Measurements from ENCODE around the gene PLEK. TPM values are rescaled to one million over a fixed set of nuclear protein-coding genes. Genes with fewer than 3 reads are reported as not detected.

PLEK gene
- total and polyA plus RNA-seq, 12 donors = 4.5 to 29.4 (median 11.7) TPM

DNA sequence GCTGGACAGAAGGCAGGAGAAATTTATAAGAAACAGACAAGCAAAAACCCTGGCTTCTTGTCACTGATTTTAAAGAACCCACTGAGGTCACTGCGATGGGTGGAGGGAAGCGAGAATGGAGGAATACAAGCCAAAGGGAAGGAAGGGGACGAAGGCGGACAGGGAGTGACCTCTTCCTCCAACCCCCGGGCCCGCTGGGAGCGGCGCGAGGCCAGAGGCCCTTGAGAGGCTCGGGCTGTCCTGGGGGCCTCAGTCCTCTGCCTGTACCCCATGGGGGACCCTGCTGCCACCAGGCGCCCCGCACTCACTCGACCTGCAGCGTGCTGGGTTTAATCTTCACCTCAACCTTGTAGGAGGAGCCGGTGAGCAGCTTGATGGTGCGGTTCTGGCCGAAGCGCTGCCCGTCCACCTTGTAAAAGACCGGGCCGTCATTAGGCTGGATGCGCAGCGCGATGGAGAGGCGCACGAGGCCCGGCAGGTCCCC is 46.1 kb upstream of the PLEK start:
- peak in 5 of 7 donors; percentile 10 to 52 (median 21) for DNase-seq
- WGBS, 4 donors = 0 to 2% (median 1%) methylated on average over 5 to 27 of the region's 27 CpGs
- peaks cover 0 to 4% of the 10 kb centered on the region in 2 donors for H3K36me3 ChIP-seq (replicated peaks in 1 of 2)
- peak overlapping the region in 4 of 5 donors; percentile 67 to 91 (median 86) for H3K27ac ChIP-seq
- peak overlapping the region; percentile 45 to 73 (median 60) for H3K4me3 ChIP-seq
- no peaks in the 10 kb centered on the region for H3K27me3 ChIP-seq
- intact Hi-C loops (cut with DNase I) = no loop called here
- H3K9me3 ChIP-seq (replicated peaks in 1 of 3) = no peaks in the 10 kb centered on the region
- TF ChIP-seq POLR2A (IDR thresholded peaks at IDR 0.05) = no peak
- TF ChIP-seq, protein P1, sequence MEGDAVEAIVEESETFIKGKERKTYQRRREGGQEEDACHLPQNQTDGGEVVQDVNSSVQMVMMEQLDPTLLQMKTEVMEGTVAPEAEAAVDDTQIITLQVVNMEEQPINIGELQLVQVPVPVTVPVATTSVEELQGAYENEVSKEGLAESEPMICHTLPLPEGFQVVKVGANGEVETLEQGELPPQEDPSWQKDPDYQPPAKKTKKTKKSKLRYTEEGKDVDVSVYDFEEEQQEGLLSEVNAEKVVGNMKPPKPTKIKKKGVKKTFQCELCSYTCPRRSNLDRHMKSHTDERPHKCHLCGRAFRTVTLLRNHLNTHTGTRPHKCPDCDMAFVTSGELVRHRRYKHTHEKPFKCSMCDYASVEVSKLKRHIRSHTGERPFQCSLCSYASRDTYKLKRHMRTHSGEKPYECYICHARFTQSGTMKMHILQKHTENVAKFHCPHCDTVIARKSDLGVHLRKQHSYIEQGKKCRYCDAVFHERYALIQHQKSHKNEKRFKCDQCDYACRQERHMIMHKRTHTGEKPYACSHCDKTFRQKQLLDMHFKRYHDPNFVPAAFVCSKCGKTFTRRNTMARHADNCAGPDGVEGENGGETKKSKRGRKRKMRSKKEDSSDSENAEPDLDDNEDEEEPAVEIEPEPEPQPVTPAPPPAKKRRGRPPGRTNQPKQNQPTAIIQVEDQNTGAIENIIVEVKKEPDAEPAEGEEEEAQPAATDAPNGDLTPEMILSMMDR (IDR thresholded peaks at IDR 0.05) = no peak
- peaks cover 7 to 18% of the 10 kb centered on the region in 2 donors for H3K4me1 ChIP-seq (replicated peaks in 1 of 2)

DNA sequence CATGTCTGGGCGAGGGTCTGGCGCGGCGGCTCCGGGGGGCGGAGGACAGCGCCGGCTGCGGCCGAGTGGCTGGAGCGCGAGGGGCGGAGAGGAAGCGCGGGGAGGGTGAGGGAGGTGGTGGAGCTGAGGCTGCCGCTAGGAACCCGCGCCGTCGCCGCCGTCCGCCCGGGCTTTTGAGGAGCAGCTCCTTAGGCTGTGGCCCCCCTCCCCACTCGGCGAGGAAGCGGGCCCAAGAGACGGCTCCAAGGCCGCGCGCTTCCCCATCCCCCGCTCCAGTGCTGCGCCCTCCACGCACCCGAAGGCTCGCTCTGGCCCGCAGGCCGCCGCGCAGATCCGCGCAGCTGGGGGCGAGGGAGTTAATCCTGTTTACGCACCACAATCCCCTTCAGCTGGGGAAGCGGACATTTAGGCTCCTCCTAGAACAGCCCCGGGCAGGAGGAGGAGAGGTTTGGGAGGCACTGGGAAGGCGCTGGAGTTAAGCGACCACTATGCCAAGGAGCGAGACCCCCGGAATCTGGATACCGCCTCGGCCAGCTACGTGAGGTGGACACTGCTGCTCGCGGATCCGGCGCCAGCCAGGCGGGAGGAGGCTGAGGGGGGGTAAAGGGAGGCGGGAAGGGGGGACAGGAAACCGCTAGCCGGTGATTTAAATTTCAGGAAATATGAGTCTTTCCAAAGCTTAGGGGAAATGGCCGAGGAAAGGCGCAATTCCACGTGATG is 45.5 kb upstream of the PLEK start, which contains the start of gene CNRIP1:
Gene CNRIP1, minus strand, starts transcription at position 552 of the 720 bp plus-strand sequence. Its CDS starts 549 bp downstream, at position 3.
- intact Hi-C loops (cut with DNase I) = no loop called here
- DNase-seq = peak; percentile 53 to 82 (median 62)
- Histone ChIP-seq H3K4me1 (replicated peaks in 1 of 2) (peaks cover 7 to 18% of the 10 kb centered on the region in 2 donors), H3K9me3 (replicated peaks in 1 of 3) (no peaks in the 10 kb centered on the region), H3K4me3 (peak within 1 kb of the TSS; percentile 45 to 73 (median 60)), H3K27ac (peak within 1 kb of the TSS; percentile 10 to 91 (median 85)), H3K27me3 (no peaks in the 10 kb centered on the region), H3K36me3 (replicated peaks in 1 of 2) (peaks cover 0 to 4% of the 10 kb centered on the region in 2 donors)
- WGBS, 4 donors = 0 to 1% (median 0%) methylated on average over 14 to 64 of the region's 64 CpGs
- peak in 1 of 2 donors; percentile 41 for TF ChIP-seq POLR2A (IDR thresholded peaks at IDR 0.05)
- TF ChIP-seq, protein P1 (IDR thresholded peaks at IDR 0.05) = peak in 1 of 6 experiments; percentile 13

DNA sequence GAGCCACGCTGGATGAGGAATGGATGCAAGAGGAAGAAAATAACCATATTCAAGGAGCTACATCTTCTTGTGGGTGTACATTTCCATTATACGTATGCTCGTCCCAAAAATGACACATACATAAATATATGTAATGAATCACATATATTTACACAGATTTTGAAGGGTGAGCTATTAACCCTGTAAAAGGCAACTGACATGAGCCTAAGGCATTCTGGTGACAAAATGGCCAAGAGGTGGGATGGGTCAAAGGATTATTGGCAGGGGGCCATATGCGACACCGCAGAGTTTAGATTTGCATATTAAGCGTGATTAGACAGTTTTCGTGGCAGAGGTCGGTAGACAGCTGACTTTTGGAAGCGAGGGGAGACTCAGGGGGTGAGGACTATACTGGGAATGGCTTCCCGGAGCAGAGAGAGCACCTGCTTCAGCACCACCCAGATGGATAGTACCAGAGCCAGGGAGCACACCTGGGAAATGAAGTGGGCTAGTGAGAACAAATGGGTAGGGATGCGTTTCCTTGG is 44.9 kb upstream of the PLEK start:
- peak in 6 of 7 donors; percentile 11 to 62 (median 22) for DNase-seq
- WGBS, 4 donors = 3 to 7% (median 5%) methylated on average over 11 of the region's 11 CpGs
- Histone ChIP-seq H3K9me3 (replicated peaks in 1 of 3) (no peaks in the 10 kb centered on the region), H3K4me1 (replicated peaks in 1 of 2) (peaks cover 7 to 18% of the 10 kb centered on the region in 2 donors), H3K4me3 (peak overlapping the region in 1 of 4 donors; percentile 73), H3K36me3 (replicated peaks in 1 of 2) (peaks cover 0 to 4% of the 10 kb centered on the region in 2 donors), H3K27ac (peak overlapping the region in 4 of 5 donors; percentile 67 to 91 (median 86)), H3K27me3 (no peaks in the 10 kb centered on the region)
- intact Hi-C loops (cut with DNase I) = no loop called here
- no peak for TF ChIP-seq POLR2A (IDR thresholded peaks at IDR 0.05)
- TF ChIP-seq, protein P1 (IDR thresholded peaks at IDR 0.05) = no peak

DNA sequence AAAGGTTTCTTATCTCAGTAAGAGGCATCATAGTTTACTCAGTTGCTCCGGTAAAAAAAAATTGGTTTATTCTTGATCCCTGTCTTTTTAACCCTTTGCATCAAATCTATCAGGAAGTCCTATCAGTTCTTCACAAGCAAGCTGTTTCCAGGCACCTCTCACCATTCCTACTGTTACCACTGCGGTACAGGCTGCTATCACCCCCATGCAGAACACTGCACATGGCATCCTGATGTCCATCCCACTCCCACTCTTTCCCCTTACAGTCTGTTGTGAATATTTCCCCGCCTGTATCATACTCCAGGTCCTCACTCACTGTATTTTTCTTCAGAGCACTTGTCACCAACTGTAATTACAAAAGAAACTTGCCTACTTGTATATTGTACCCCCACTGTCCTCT is 40.0 kb upstream of the PLEK start:
- WGBS, 4 donors = 77 to 86% (median 80%) methylated on average over 3 of the region's 3 CpGs
- Histone ChIP-seq H3K27me3 (no peaks in the 10 kb centered on the region), H3K4me3 (no peak overlapping the region), H3K36me3 (replicated peaks in 1 of 2) (no peaks in the 10 kb centered on the region), H3K9me3 (replicated peaks in 1 of 3) (no peaks in the 10 kb centered on the region), H3K27ac (no peak overlapping the region), H3K4me1 (replicated peaks in 1 of 2) (peaks cover 4 to 5% of the 10 kb centered on the region in 2 donors)
- intact Hi-C loops (cut with DNase I) = no loop called here
- TF ChIP-seq POLR2A (IDR thresholded peaks at IDR 0.05) = no peak
- TF ChIP-seq, protein P1 (IDR thresholded peaks at IDR 0.05) = no peak
- DNase-seq = no peak

Data from adrenal gland (tissue), 12 donors.